Measurements from ENCODE around the gene DDI2.

The DDI2 gene

DNA sequence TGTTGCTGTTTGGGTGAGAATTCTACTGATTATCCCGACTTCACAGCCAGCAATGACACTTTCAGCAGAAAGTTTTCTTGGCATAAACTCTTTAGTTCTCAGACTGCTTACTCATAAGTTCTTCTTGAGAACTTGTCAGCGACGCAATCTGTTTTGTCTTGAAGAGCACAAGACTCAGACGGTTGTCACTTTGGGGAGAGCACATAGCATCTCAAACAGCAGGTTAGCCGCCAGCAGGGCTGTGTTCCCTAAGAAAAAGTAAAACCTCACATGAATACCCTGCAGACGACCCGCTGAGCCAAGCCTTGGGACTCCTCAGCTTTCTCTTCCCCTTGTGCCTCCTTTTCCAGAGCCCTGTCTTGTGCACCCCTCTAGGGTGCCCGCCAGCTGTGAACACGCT, 43.8 kb upstream of the DDI2 start:
- H2AK5ac ChIP-seq (ENCODE audit: low read length, severe bottlenecking): no peak overlapping the region
- H3K4me2 ChIP-seq (ENCODE audit: low read length, poor library complexity, severe bottlenecking): no peak overlapping the region
- peak; percentile 12 for DNase-seq
- no peak overlapping the region for H4K91ac ChIP-seq (ENCODE audit: low read length)
- no peak overlapping the region for H3K14ac ChIP-seq (ENCODE audit: low read length in 2 of 2)
- H3K9ac ChIP-seq (ENCODE audit: low read length): no peak overlapping the region
- no peaks in the 10 kb centered on the region for H3K9me3 ChIP-seq (ENCODE audit: control insufficient read depth, low read length)
- H3K4me3 ChIP-seq (ENCODE audit: insufficient read depth in 1 of 2, low read depth in 1 of 2, low read length in 2 of 2): no peak overlapping the region
- H3K36me3 ChIP-seq (ENCODE audit: control insufficient read depth in 1 of 2, insufficient read depth in 2 of 2, low read depth in 1 of 2, low read length in 2 of 2): peaks cover 4 to 40% of the 10 kb centered on the region in 2 experiments
- no peak overlapping the region for H2BK12ac ChIP-seq (ENCODE audit: low read length in 2 of 2)
- H3K79me1 ChIP-seq (replicated peaks; ENCODE audit: low read length, poor library complexity, severe bottlenecking): no peaks in the 10 kb centered on the region
- no peak overlapping the region for H3K4ac ChIP-seq (ENCODE audit: low read depth in 1 of 2, low read length in 2 of 2)
- no peak overlapping the region for H2BK15ac ChIP-seq (ENCODE audit: low read depth, poor library complexity, severe bottlenecking)
- H3K18ac ChIP-seq (ENCODE audit: low read depth in 1 of 2, low read length in 2 of 2): no peak overlapping the region
- H4K8ac ChIP-seq (ENCODE audit: low read length): no peak overlapping the region
- H3K23ac ChIP-seq (ENCODE audit: low read length in 2 of 2): no peak overlapping the region
- WGBS: 92% methylated on average over 7 of the region's 9 CpGs
- no peak overlapping the region for H2BK120ac ChIP-seq (ENCODE audit: low read depth, low read length)
- H2BK5ac ChIP-seq (ENCODE audit: low read depth, low read length, poor library complexity, severe bottlenecking): no peak overlapping the region
- peaks cover 4% of the 10 kb centered on the region for H3K4me1 ChIP-seq (ENCODE audit: control insufficient read depth, insufficient read depth, low read depth, low read length)
- H3K27me3 ChIP-seq (ENCODE audit: control insufficient read depth in 1 of 2, insufficient read depth in 1 of 2, low read length in 2 of 2): no peaks in the 10 kb centered on the region
- no peak overlapping the region for H3K27ac ChIP-seq (ENCODE audit: low read length, poor library complexity, severe bottlenecking)
- H2AFZ ChIP-seq (ENCODE audit: low read depth, low read length): no peak overlapping the region

DNA sequence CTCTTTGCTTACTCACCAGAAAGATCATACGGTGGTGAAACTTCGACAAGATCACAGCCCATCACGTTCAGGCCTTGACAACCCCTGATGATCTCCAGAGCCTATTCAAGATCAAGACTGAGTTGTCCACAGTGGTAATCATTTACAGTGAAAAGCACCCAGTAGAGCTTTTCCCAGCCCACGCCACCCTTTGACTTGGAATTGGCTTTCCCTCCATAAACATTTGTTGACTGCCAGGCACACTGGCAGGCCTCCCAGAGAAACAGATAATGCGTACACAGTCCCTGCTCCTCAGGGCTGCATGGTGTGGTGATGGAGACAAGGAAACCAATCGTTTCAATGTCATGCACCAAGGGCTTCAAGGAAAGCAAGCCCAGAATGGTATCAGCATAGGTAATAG, 42.5 kb upstream of the DDI2 start:
- no peak overlapping the region for H3K9ac ChIP-seq (ENCODE audit: low read length)
- H3K14ac ChIP-seq (ENCODE audit: low read length in 2 of 2): no peak overlapping the region
- no peak overlapping the region for H3K27ac ChIP-seq (ENCODE audit: low read length, poor library complexity, severe bottlenecking)
- H3K4me3 ChIP-seq (ENCODE audit: insufficient read depth in 1 of 2, low read depth in 1 of 2, low read length in 2 of 2): no peak overlapping the region
- H2AK5ac ChIP-seq (ENCODE audit: low read length, severe bottlenecking): no peak overlapping the region
- 92% methylated on average over 6 of the region's 6 CpGs for WGBS
- peaks cover 0 to 30% of the 10 kb centered on the region in 2 experiments for H3K36me3 ChIP-seq (ENCODE audit: control insufficient read depth in 1 of 2, insufficient read depth in 2 of 2, low read depth in 1 of 2, low read length in 2 of 2)
- no peak overlapping the region for H4K8ac ChIP-seq (ENCODE audit: low read length)
- H2AFZ ChIP-seq (ENCODE audit: low read depth, low read length): no peak overlapping the region
- H2BK12ac ChIP-seq (ENCODE audit: low read length in 2 of 2): no peak overlapping the region
- H3K9me3 ChIP-seq (ENCODE audit: control insufficient read depth, low read length): no peaks in the 10 kb centered on the region
- no peaks in the 10 kb centered on the region for H3K79me1 ChIP-seq (replicated peaks; ENCODE audit: low read length, poor library complexity, severe bottlenecking)
- no peaks in the 10 kb centered on the region for H3K27me3 ChIP-seq (ENCODE audit: control insufficient read depth in 1 of 2, insufficient read depth in 1 of 2, low read length in 2 of 2)
- DNase-seq: no peak
- no peak overlapping the region for H2BK15ac ChIP-seq (ENCODE audit: low read depth, poor library complexity, severe bottlenecking)
- H3K4me1 ChIP-seq (ENCODE audit: control insufficient read depth, insufficient read depth, low read depth, low read length): peaks cover 3% of the 10 kb centered on the region
- no peak overlapping the region for H2BK120ac ChIP-seq (ENCODE audit: low read depth, low read length)
- H3K4me2 ChIP-seq (ENCODE audit: low read length, poor library complexity, severe bottlenecking): no peak overlapping the region
- no peak overlapping the region for H3K18ac ChIP-seq (ENCODE audit: low read depth in 1 of 2, low read length in 2 of 2)
- H2BK5ac ChIP-seq (ENCODE audit: low read depth, low read length, poor library complexity, severe bottlenecking): no peak overlapping the region
- no peak overlapping the region for H3K4ac ChIP-seq (ENCODE audit: low read depth in 1 of 2, low read length in 2 of 2)
- H4K91ac ChIP-seq (ENCODE audit: low read length): no peak overlapping the region
- H3K23ac ChIP-seq (ENCODE audit: low read length in 2 of 2): no peak overlapping the region

DNA sequence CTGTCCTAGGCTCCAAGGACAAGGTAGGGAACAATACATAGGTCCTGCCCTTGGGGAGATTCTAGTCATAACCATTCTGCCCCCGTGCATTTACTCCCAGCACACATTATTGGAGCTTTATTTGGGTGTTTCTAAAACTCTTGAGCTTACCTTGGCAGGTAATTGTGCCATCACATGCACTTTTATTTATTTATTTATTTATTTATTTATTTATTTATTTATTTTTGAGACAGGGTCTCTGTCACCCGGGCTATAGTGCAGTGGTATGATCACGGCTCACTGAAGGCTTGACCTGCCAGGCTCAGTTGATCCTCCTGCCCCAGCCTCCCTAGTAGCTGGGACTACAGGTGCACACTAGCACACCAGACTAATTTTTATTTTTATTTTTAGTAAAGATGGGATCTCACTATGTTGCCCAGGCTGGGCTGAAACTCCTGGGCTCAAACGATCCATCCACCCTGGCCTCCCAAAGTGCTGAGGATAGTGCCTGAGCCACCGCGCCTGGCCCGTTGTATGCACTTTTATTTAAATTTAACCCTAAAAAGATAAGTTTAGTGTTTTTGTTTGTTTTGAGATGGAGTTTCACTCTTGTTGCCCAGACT, 41.6 kb upstream of the DDI2 start:
- Histone ChIP-seq H3K27ac (ENCODE audit: low read length, poor library complexity, severe bottlenecking) (no peak overlapping the region), H3K23ac (ENCODE audit: low read length in 2 of 2) (no peak overlapping the region), H2BK15ac (ENCODE audit: low read depth, poor library complexity, severe bottlenecking) (no peak overlapping the region), H2AK5ac (ENCODE audit: low read length, severe bottlenecking) (no peak overlapping the region), H4K91ac (ENCODE audit: low read length) (no peak overlapping the region), H3K4me3 (ENCODE audit: insufficient read depth in 1 of 2, low read depth in 1 of 2, low read length in 2 of 2) (no peak overlapping the region), H3K4me1 (ENCODE audit: control insufficient read depth, insufficient read depth, low read depth, low read length) (peaks cover 3% of the 10 kb centered on the region), H2BK5ac (ENCODE audit: low read depth, low read length, poor library complexity, severe bottlenecking) (no peak overlapping the region), H3K4ac (ENCODE audit: low read depth in 1 of 2, low read length in 2 of 2) (no peak overlapping the region), H3K18ac (ENCODE audit: low read depth in 1 of 2, low read length in 2 of 2) (no peak overlapping the region), H4K8ac (ENCODE audit: low read length) (no peak overlapping the region), H3K79me1 (replicated peaks; ENCODE audit: low read length, poor library complexity, severe bottlenecking) (no peaks in the 10 kb centered on the region), H3K36me3 (ENCODE audit: control insufficient read depth in 1 of 2, insufficient read depth in 2 of 2, low read depth in 1 of 2, low read length in 2 of 2) (peaks cover 0 to 20% of the 10 kb centered on the region in 2 experiments), H3K9ac (ENCODE audit: low read length) (no peak overlapping the region), H3K4me2 (ENCODE audit: low read length, poor library complexity, severe bottlenecking) (no peak overlapping the region), H3K27me3 (ENCODE audit: control insufficient read depth in 1 of 2, insufficient read depth in 1 of 2, low read length in 2 of 2) (no peaks in the 10 kb centered on the region), H3K14ac (ENCODE audit: low read length in 2 of 2) (no peak overlapping the region), H2BK120ac (ENCODE audit: low read depth, low read length) (no peak overlapping the region), H2AFZ (ENCODE audit: low read depth, low read length) (no peak overlapping the region), H2BK12ac (ENCODE audit: low read length in 2 of 2) (no peak overlapping the region), H3K9me3 (ENCODE audit: control insufficient read depth, low read length) (no peaks in the 10 kb centered on the region)
- 100% methylated on average over 1 of the region's 7 CpGs for WGBS
- no peak for DNase-seq

DNA sequence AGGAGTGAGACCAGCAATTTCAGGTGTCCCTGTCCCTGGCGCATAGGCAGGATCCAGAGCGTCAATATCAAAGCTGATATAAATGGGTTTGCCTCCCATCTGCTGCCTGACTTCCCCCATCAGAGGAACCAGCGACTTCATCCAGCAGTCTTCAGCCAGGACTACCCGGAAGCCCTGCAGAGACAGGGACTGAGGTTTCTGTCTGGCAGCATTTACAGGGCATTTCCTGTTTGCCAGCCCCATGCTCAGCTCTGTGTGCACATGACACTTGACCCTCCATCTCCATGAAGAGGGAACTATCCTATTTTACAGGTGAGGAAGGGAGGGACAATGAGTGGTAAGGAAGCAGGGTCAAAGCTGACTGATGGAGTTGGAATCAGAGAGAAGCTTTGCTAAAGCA, 39.6 kb upstream of the DDI2 start:
- no peak overlapping the region for H2AFZ ChIP-seq (ENCODE audit: low read depth, low read length)
- no peak overlapping the region for H3K18ac ChIP-seq (ENCODE audit: low read depth in 1 of 2, low read length in 2 of 2)
- H2BK120ac ChIP-seq (ENCODE audit: low read depth, low read length): no peak overlapping the region
- H4K8ac ChIP-seq (ENCODE audit: low read length): no peak overlapping the region
- no peak overlapping the region for H3K4me3 ChIP-seq (ENCODE audit: insufficient read depth in 1 of 2, low read depth in 1 of 2, low read length in 2 of 2)
- DNase-seq: no peak
- no peaks in the 10 kb centered on the region for H3K27me3 ChIP-seq (ENCODE audit: control insufficient read depth in 1 of 2, insufficient read depth in 1 of 2, low read length in 2 of 2)
- H3K9me3 ChIP-seq (ENCODE audit: control insufficient read depth, low read length): no peaks in the 10 kb centered on the region
- H3K9ac ChIP-seq (ENCODE audit: low read length): no peak overlapping the region
- no peak overlapping the region for H2AK5ac ChIP-seq (ENCODE audit: low read length, severe bottlenecking)
- H3K14ac ChIP-seq (ENCODE audit: low read length in 2 of 2): no peak overlapping the region
- peaks cover 0 to 10% of the 10 kb centered on the region in 2 experiments for H3K36me3 ChIP-seq (ENCODE audit: control insufficient read depth in 1 of 2, insufficient read depth in 2 of 2, low read depth in 1 of 2, low read length in 2 of 2)
- no peak overlapping the region for H3K27ac ChIP-seq (ENCODE audit: low read length, poor library complexity, severe bottlenecking)
- no peak overlapping the region for H2BK15ac ChIP-seq (ENCODE audit: low read depth, poor library complexity, severe bottlenecking)
- H2BK12ac ChIP-seq (ENCODE audit: low read length in 2 of 2): no peak overlapping the region
- no peak overlapping the region for H3K4ac ChIP-seq (ENCODE audit: low read depth in 1 of 2, low read length in 2 of 2)
- H3K23ac ChIP-seq (ENCODE audit: low read length in 2 of 2): no peak overlapping the region
- H3K4me1 ChIP-seq (ENCODE audit: control insufficient read depth, insufficient read depth, low read depth, low read length): peaks cover 3% of the 10 kb centered on the region
- WGBS: 78% methylated on average over 4 of the region's 4 CpGs
- H4K91ac ChIP-seq (ENCODE audit: low read length): no peak overlapping the region
- H3K4me2 ChIP-seq (ENCODE audit: low read length, poor library complexity, severe bottlenecking): no peak overlapping the region
- no peak overlapping the region for H2BK5ac ChIP-seq (ENCODE audit: low read depth, low read length, poor library complexity, severe bottlenecking)
- H3K79me1 ChIP-seq (replicated peaks; ENCODE audit: low read length, poor library complexity, severe bottlenecking): no peaks in the 10 kb centered on the region

Measured in mesenchymal stem cell (in vitro differentiated cells and primary cell).